ENCODE results near the gene MINDY4B.

DNA sequence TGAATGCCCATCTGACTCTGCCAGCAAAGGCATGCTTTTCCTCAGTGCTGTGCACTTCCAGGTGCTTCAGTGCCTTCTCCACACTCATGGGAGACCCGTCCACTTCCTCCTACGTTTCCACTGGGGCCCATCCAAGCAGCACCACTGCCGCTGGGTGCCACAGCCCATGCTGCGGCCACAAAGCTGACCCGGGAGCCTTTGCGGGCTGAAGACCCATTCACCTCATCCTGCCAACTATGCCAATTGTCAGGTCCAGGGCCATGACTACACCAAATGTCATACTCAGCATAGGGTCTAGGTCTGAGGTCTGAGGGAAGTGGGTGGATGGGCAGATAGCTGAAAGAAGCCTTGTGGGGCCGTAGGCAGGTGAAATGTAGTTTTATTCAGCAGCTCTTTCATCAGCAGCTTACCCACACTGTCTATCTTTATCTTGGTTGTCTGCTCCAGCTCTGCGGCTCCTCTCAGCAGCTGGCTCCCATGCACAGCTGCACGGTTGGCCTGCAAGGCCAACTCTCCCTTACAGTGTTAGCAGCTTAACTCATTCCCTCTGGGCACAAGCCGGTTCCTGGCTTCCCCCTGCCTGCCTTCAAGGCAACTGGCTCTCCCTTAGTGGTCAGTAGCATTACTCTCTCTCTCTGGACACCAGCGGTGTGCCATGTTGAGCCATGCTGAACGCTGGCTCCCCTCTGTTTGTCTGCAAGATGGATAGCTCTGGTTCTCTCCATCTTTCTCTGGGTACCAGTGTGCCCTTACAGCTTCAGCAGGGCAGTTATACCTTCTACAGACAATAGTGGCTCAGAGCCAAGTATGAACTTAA, 78.6 kb downstream of the MINDY4B start:
- TF ChIP-seq, protein P1, sequence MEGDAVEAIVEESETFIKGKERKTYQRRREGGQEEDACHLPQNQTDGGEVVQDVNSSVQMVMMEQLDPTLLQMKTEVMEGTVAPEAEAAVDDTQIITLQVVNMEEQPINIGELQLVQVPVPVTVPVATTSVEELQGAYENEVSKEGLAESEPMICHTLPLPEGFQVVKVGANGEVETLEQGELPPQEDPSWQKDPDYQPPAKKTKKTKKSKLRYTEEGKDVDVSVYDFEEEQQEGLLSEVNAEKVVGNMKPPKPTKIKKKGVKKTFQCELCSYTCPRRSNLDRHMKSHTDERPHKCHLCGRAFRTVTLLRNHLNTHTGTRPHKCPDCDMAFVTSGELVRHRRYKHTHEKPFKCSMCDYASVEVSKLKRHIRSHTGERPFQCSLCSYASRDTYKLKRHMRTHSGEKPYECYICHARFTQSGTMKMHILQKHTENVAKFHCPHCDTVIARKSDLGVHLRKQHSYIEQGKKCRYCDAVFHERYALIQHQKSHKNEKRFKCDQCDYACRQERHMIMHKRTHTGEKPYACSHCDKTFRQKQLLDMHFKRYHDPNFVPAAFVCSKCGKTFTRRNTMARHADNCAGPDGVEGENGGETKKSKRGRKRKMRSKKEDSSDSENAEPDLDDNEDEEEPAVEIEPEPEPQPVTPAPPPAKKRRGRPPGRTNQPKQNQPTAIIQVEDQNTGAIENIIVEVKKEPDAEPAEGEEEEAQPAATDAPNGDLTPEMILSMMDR (IDR thresholded peaks at IDR 0.05): no peak
- TF ChIP-seq, protein P2, sequence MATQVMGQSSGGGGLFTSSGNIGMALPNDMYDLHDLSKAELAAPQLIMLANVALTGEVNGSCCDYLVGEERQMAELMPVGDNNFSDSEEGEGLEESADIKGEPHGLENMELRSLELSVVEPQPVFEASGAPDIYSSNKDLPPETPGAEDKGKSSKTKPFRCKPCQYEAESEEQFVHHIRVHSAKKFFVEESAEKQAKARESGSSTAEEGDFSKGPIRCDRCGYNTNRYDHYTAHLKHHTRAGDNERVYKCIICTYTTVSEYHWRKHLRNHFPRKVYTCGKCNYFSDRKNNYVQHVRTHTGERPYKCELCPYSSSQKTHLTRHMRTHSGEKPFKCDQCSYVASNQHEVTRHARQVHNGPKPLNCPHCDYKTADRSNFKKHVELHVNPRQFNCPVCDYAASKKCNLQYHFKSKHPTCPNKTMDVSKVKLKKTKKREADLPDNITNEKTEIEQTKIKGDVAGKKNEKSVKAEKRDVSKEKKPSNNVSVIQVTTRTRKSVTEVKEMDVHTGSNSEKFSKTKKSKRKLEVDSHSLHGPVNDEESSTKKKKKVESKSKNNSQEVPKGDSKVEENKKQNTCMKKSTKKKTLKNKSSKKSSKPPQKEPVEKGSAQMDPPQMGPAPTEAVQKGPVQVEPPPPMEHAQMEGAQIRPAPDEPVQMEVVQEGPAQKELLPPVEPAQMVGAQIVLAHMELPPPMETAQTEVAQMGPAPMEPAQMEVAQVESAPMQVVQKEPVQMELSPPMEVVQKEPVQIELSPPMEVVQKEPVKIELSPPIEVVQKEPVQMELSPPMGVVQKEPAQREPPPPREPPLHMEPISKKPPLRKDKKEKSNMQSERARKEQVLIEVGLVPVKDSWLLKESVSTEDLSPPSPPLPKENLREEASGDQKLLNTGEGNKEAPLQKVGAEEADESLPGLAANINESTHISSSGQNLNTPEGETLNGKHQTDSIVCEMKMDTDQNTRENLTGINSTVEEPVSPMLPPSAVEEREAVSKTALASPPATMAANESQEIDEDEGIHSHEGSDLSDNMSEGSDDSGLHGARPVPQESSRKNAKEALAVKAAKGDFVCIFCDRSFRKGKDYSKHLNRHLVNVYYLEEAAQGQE (IDR thresholded peaks at IDR 0.05): no peak
- TF ChIP-seq RFX5 (IDR thresholded peaks at IDR 0.05) (no peak), EP300 (IDR thresholded peaks at IDR 0.05) (no peak), ZC3H11A (IDR thresholded peaks at IDR 0.05) (no peak)
